8988T (cell line): Measurements from ENCODE around the gene RAB5IF.
"Not testable (repeated sequence)": the region's sequence is repeated elsewhere in the genome, so short reads cannot be mapped to it uniquely, and the experiment has no call there.

Experiments
- DNase-seq: peaks from one replicate; pipeline ENCODE4 v3.0.0; 2011

The RAB5IF gene

DNA sequence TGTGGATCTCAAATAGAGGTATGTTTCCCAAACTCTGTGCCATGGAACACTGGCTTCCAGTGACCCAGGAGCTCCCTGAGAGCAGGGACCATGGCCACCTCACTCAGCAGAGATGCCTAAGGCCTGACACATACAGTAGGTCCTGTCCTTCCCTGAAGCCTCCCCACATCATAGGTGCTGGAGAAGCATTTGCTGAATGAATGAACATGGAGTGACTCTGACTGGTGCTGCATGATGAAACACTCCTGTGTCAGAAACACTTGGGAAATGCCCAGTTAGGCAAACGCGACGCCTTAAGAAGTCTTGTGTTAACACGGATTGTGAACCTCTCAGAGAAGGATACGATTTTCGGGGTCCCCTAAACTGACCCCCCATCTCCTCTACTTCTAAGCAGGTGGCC, 26.1 kb downstream of the RAB5IF start:
- DNase-seq = no peak

DNA sequence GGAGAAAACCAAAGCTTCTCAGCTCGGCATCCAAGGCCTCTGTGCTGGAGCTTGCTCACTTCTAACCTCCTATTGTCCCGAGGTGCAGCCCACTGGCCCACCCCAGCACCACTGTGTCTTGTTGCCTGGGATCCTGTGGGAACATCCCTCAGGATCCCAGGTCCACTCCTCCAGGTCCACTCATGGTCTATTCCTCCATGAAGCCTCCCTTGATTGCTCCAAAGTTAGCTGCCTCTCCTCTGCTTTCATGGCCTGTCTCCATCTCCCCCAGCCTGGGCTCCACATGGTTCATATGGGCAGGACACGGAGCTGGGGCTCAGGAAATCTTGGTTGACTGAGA, 26.5 kb downstream of the RAB5IF start:
- no peak for DNase-seq

DNA sequence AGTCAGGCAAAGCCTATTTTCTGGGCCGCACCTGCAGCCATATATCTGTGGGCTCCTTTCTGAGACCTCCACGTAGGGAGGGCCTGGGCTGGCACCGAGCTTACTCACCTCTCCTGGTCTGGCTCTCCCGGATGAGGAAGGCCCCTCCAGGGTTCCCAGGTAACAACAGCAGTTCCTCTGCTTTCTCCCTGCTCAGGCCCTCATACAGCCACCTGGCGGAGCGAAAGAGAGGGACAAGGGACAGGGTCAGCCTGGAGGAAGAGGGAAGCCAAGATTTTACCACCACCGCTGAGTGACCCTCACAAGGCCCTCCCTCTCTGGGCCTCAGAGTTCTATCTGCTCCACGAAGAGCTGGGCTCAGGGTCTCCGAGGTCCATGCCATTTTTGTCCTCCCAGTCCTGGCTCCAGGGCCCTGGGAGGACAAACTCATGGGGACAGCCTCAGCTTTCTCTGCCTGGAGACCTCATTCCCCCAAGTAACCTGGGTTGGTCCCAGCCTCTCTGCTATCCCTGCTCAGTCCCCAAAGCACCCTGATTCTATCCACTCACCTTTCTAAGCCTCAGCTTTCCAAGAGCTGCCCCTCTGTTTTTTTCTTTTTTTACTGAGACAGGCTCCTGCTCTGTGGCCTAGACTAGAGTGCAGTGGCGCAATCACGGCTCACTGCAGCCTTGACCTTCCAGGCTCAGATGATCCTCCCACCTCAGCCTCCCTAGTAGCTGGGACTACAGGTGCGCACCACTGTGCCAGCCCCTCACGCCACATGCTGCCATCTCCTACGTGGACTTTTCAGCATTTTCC, 27.1 kb downstream of the RAB5IF start:
- no peak for DNase-seq

DNA sequence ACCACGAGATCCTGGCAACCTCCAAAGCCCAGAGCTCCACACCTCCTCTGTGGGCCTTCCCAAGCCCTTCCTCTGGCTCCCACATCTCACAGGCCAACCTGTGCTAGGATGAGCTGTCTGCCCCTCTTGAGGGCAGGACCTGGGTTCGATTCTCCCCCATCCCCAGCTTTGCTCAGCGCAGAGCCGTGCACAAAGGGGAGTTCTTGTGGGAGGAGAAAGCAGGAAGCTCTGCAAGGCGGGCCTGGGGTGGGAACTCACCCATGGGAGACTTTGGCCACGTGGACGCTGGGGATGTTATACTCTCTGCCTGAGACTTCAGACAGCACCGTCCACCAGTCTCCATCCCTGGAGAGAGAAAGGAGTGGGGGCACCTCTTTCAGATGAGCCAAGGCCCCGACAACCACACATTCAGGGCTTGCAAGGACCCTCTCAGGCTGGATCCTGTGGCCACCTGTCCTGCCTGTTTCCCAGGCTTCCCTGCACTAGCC, 27.8 kb downstream of the RAB5IF start:
- no peak for DNase-seq

DNA sequence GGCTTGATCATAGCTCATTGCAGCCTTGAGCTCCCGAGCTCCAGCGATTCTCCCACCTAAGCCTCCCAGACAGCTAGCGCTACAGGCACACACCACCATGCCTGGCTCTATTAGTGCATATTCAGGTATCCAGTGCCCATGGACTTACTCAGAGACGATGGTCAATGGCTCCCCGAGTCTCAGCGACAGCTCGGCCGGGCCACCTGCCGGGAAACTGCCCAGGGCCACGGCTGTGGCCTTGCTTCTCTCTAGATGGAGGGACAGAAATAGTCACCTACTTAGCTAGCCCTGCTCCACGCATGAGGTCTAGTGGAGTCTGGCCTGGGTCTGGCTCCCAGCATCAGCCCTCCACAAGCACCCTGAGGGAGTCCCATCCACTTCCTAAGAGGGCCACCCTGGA, 28.8 kb downstream of the RAB5IF start:
- no peak for DNase-seq

DNA sequence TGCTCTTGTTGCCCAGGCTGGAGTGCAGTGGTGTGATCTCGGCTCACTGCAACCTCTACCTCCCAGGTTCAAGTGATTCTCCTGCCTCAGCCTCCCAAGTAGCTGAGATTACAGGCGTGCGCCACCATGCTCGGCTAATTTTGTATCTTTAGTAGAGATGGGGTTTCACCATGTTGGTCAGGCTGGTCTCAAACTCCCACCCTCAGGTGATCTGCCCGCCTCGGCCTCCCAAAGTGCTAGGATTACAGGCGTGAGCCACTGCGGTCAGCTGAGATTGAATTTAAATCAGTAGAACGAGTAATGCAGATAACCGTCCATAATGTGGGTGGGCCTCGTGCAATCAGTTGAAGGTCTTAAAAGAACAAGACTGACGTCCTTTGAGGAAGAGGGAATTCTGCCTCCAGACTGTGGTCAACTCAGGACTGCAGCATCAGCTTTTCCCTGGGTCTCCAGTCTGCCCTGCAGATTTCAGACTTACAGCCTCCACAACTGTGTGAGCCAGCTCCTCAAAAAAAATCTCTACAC, 33.4 kb downstream of the RAB5IF start:
- DNase-seq = not testable (repeated sequence)

DNA sequence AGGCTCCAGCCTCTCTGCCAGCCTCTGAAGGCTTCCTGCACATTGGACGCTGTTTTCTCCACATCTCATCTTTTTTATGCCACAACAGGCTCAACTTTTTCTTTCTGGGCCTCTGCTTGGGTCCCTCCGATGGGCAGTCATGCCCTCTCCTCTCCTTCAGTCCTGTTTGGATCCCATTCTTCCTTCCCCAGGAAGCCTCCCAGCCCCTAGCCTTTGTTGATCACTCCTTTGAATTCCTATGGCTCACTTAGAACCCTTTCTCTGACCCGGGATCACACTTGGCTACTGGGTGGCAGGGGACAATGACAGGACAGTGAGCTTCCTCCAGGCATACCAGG, 35.9 kb downstream of the RAB5IF start:
- DNase-seq = no peak

GRCh38 chr20:36642136-36642535, 36.6 kb downstream of the RAB5IF start:
- no peak for DNase-seq

GRCh38 chr20:36644032-36644705, 38.6 kb downstream of the RAB5IF start:
- no peak for DNase-seq

GRCh38 chr20:36644706-36645095, 39.1 kb downstream of the RAB5IF start:
- DNase-seq = no peak

GRCh38 chr20:36645353-36645752, 39.8 kb downstream of the RAB5IF start:
- no peak for DNase-seq

- DNase-seq = no peak
Measured at GRCh38 chr20:36645998-36646397, 40.4 kb downstream of the RAB5IF start, which contains the start of gene SLA2. Gene SLA2, minus strand, starts transcription at chr20:36646196. Its CDS starts 4,861 bp downstream, at chr20:36641335.

GRCh38 chr20:36646678-36647077, 41.1 kb downstream of the RAB5IF start:
- no peak for DNase-seq

- no peak for DNase-seq
Measured at GRCh38 chr20:36647196-36648121, 41.9 kb downstream of the RAB5IF start.

DNA sequence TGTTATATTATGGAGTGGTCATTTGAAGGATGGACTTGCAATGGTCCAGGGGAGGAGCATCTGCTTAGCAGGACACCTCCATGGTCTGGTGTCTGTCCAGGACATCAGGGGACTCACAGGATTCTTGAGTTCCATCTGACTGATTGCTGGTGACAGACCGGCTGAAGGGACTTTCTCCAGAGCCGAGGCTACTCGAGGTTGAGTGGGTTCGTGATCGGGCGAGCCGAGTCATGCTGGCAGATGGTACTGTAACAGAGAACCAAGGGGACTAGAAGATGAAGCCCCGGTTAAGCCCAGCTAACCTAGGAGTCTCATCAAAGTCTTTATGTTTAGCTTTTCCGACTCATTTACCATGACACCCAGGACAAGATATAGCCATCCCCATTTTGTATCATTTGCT, 47.9 kb downstream of the RAB5IF start:
- DNase-seq = no peak

- no peak for DNase-seq
Measured at GRCh38 chr20:36654506-36654905, 48.9 kb downstream of the RAB5IF start.

GRCh38 chr20:36655004-36655403, 49.4 kb downstream of the RAB5IF start:
- DNase-seq = no peak

DNA sequence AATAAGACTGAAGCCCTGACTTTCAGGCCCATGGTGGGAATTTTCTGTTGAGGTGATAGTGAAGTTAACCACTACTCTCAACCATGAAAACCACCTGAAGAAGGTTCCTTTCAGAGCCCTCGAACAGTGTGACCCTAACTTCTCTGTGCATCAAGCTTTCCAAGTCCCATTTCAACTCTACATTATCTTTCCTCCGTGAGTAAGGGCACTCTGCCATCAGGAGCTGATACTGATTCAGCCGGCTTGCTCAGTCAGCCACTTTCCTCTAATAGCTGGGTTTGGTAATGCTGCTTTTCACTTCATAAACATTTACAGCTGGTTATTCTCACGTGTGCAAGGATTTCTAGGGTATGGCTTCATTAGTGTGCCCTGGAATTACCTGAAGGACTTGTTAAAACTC, 51.2 kb downstream of the RAB5IF start:
- DNase-seq = no peak

- DNase-seq = no peak
Measured at GRCh38 chr20:36658300-36658699, 52.7 kb downstream of the RAB5IF start.
